Osteoblast (primary cell): ENCODE measurements around the gene ATG7. TPM values are rescaled to one million over a fixed set of nuclear protein-coding genes. Genes with fewer than 3 reads are reported as not detected.

ENCODE experiments used
- DNase-seq: peaks from one replicate; pipeline ENCODE4 v3.0.0; 2011; ENCODE audit warnings: low spot score, mixed read lengths; ENCODE audit not compliant: insufficient read length; ENCODE audit errors: missing footprints
- H2AFZ ChIP-seq: 2 replicates; pipeline ENCODE4 v1.6.0; 2011; ENCODE audit warnings: mild to moderate bottlenecking, low read length
- H3K27ac ChIP-seq: 2 replicates; pipeline ENCODE4 v1.5.1; 2011; ENCODE audit warnings: mild to moderate bottlenecking, low read depth, low read length, moderate library complexity
- H3K27me3 ChIP-seq: 2 replicates; pipeline ENCODE4 v1.6.0; 2012; ENCODE audit warnings: mild to moderate bottlenecking, control low read depth, inconsistent platforms, low read length, moderate library complexity; ENCODE audit not compliant: insufficient read depth
- H3K36me3 ChIP-seq: 2 replicates; pipeline ENCODE4 v1.5.1; 2011; ENCODE audit warnings: mild to moderate bottlenecking, low read length, control low read depth, moderate library complexity; ENCODE audit not compliant: insufficient read depth
- H3K4me1 ChIP-seq: 2 replicates; pipeline ENCODE4 v1.5.1; 2011; ENCODE audit warnings: mild to moderate bottlenecking, low read length, control low read depth, moderate library complexity; ENCODE audit not compliant: insufficient read depth
- H3K4me2 ChIP-seq: 2 replicates; pipeline ENCODE4 v1.6.0; 2011; ENCODE audit warnings: mild to moderate bottlenecking, low read length; ENCODE audit not compliant: insufficient read depth
- H3K4me3 ChIP-seq: fragments of 200-600 bp; sonication (generic); 3 replicates; pipeline ENCODE4 v1.5.1; 2012; ENCODE audit warnings: mild to moderate bottlenecking, low read length, inconsistent platforms; ENCODE audit not compliant: insufficient read depth
- H3K79me2 ChIP-seq: 2 replicates; pipeline ENCODE4 v1.6.0; 2012; ENCODE audit warnings: mild to moderate bottlenecking, low read length, control low read depth, inconsistent platforms; ENCODE audit not compliant: insufficient read depth
- H3K9me3 ChIP-seq: 2 replicates; pipeline ENCODE4 v1.5.1; 2011; ENCODE audit warnings: low read depth, low read length, control low read depth
- H4K20me1 ChIP-seq: 2 replicates; pipeline ENCODE4 v1.6.0; 2012; ENCODE audit warnings: mild to moderate bottlenecking, low read length, control low read depth; ENCODE audit not compliant: insufficient read depth
- CTCF ChIP-seq: IDR thresholded peaks from 2 replicates; pipeline ENCODE4 v1.5.1; 2011; ENCODE audit warnings: mild to moderate bottlenecking, low read depth, low read length, moderate library complexity; ENCODE audit errors: extremely low read depth
- total RNA-seq: library from RNA; depleted of rRNA; stranded (reverse); fragments of >200 nt; gene quantifications from 2 replicates; pipeline ENCODE4 v1.2.3, GENCODE V29; 2012

ATG7 gene
- total RNA-seq, 1 donor, result 93.4 TPM

GRCh38 chr3:11288021-11288491 is 15.9 kb downstream of the ATG7 start:
- H3K36me3 ChIP-seq, result peaks cover 9% of the 10 kb centered on the region
- no peak for TF ChIP-seq CTCF
- H3K79me2 ChIP-seq, result peaks cover 43% of the 10 kb centered on the region
- H3K27ac ChIP-seq, result peak overlapping the region; percentile 98
- H3K9me3 ChIP-seq, result no peaks in the 10 kb centered on the region
- H3K4me3 ChIP-seq, result no peak overlapping the region
- DNase-seq, result no peak
- H2AFZ ChIP-seq, result no peak overlapping the region
- peaks cover 52% of the 10 kb centered on the region for H3K4me1 ChIP-seq
- H4K20me1 ChIP-seq, result no peaks in the 10 kb centered on the region
- H3K27me3 ChIP-seq, result no peaks in the 10 kb centered on the region
- H3K4me2 ChIP-seq, result peak overlapping the region; percentile 83

- TF ChIP-seq CTCF, result no peak
- H3K4me1 ChIP-seq, result peaks cover 52% of the 10 kb centered on the region
- peak overlapping the region; percentile 98 for H3K27ac ChIP-seq
- peak overlapping the region; percentile 78 for H2AFZ ChIP-seq
- H3K79me2 ChIP-seq, result peaks cover 42% of the 10 kb centered on the region
- H3K4me2 ChIP-seq, result peak overlapping the region; percentile 83
- no peaks in the 10 kb centered on the region for H3K27me3 ChIP-seq
- peak overlapping the region; percentile 48 for H3K4me3 ChIP-seq
- H3K9me3 ChIP-seq, result no peaks in the 10 kb centered on the region
- DNase-seq, result peak; percentile 87
- no peaks in the 10 kb centered on the region for H4K20me1 ChIP-seq
- peaks cover 4% of the 10 kb centered on the region for H3K36me3 ChIP-seq
These were observed 16.8 kb downstream of the ATG7 start for GRCh38 chr3:11288786-11289637.

- no peaks in the 10 kb centered on the region for H3K9me3 ChIP-seq
- TF ChIP-seq CTCF, result no peak
- no peaks in the 10 kb centered on the region for H4K20me1 ChIP-seq
- no peak for DNase-seq
- peaks cover 4% of the 10 kb centered on the region for H3K36me3 ChIP-seq
- no peak overlapping the region for H3K4me3 ChIP-seq
- H2AFZ ChIP-seq, result no peak overlapping the region
- H3K4me1 ChIP-seq, result peaks cover 52% of the 10 kb centered on the region
- peaks cover 43% of the 10 kb centered on the region for H3K79me2 ChIP-seq
- H3K27me3 ChIP-seq, result no peaks in the 10 kb centered on the region
- peak overlapping the region; percentile 98 for H3K27ac ChIP-seq
- peak overlapping the region; percentile 83 for H3K4me2 ChIP-seq
These were observed 17.7 kb downstream of the ATG7 start for GRCh38 chr3:11289864-11290263.

- no peak for DNase-seq
- H3K27me3 ChIP-seq, result no peaks in the 10 kb centered on the region
- peaks cover 52% of the 10 kb centered on the region for H3K4me1 ChIP-seq
- peak overlapping the region; percentile 98 for H3K27ac ChIP-seq
- peak overlapping the region; percentile 28 for H2AFZ ChIP-seq
- TF ChIP-seq CTCF, result no peak
- H3K9me3 ChIP-seq, result no peaks in the 10 kb centered on the region
- H4K20me1 ChIP-seq, result no peaks in the 10 kb centered on the region
- H3K36me3 ChIP-seq, result peaks cover 4% of the 10 kb centered on the region
- H3K4me3 ChIP-seq, result no peak overlapping the region
- peaks cover 42% of the 10 kb centered on the region for H3K79me2 ChIP-seq
- peak overlapping the region; percentile 21 for H3K4me2 ChIP-seq
These were observed 18.8 kb downstream of the ATG7 start for GRCh38 chr3:11290743-11291680.
